K562 (cell line): ENCODE results near the gene IFIT2. TPM values are rescaled to one million over a fixed set of nuclear protein-coding genes. Genes with fewer than 3 reads are reported as not detected.
A peak's percentile ranks its signal among the peaks of the same experiment; 100 is the strongest.

Experiments used
- ATAC-seq: fragments of 200-7000 bp; cut with Tn5 transposase; 3 replicates; pipeline ENCODE4 v1.9.1; 2020; ENCODE audit warnings: moderate library complexity
- Bru-seq: library from RNA; stranded (reverse); fragments of 400-500 nt; gene quantifications from one replicate; lab custom pipeline; 2021; lab: Mats Ljungman, UMichigan
- BruChase-seq, 2 experiments: library from RNA; stranded (reverse); fragments of 400-500 nt; gene quantifications; one replicate each; lab custom pipeline; 2021; lab: Mats Ljungman, UMichigan
- BruUV-seq: library from RNA; stranded (reverse); fragments of 400-500 nt; replicated peaks from 2 replicates; lab custom pipeline; 2021; lab: Mats Ljungman, UMichigan
- CTCF ChIA-PET: fragments of 300-600 bp; formaldehyde crosslinking; extraction: SDS; loops from one replicate; lab custom pipeline; 2021; ENCODE audit warnings: low intra/inter-chr PET ratio; lab: Yijun Ruan, JAX
- POLR2A ChIA-PET: fragments of 300-600, 350-650 bp; sonication (Branson Sonifier 250); formaldehyde crosslinking; extraction: SDS; loops from one replicate; lab custom pipeline; 2021; ENCODE audit warnings: antibody characterized with exemption, inconsistent platforms; lab: Yijun Ruan, JAX
- DNase-seq, 4 experiments: peaks; one replicate each; pipeline versions ENCODE4 v3.0.0 to v3.0.0-alpha.2; 2011 to 2018; ENCODE audit warnings: low spot score in 3 of 4, mixed read lengths in 3 of 4; ENCODE audit errors: extremely low read depth in 1 of 4
- FAIRE-seq: peaks from 2 replicates; lab custom pipeline; 2011; peaks lifted over from hg19 to GRCh38; lab: Jason Lieb, UNC
- H2AFZ ChIP-seq: 2 replicates; pipeline ENCODE4 v1.6.0; 2011; ENCODE audit warnings: low read depth, low read length, control low read depth, inconsistent platforms
- H3K27ac ChIP-seq: fragments of 200-600 bp; 3 replicates; pipeline ENCODE4 v1.8.0; 2011; ENCODE audit warnings: low read depth, mild to moderate bottlenecking, control low read depth, inconsistent platforms, low read length, moderate library complexity, mixed read lengths; ENCODE audit errors: extremely low read depth
- H3K27me3 ChIP-seq, 2 experiments: fragments of 300-600 bp in 1 of 2; 2 replicates in 1 of 2; 3 replicates in 1 of 2; pipeline versions ENCODE4 v1.6.0 to v1.8.0; 2011; ENCODE audit warnings: inconsistent platforms in 2 of 2, low read length in 2 of 2, mild to moderate bottlenecking in 1 of 2, mixed read lengths in 1 of 2, moderate library complexity in 1 of 2; ENCODE audit not compliant: control insufficient read depth in 2 of 2, insufficient read depth in 2 of 2
- H3K36me3 ChIP-seq: fragments of 300-600 bp; 3 replicates; pipeline ENCODE4 v1.8.0; 2011; ENCODE audit warnings: mild to moderate bottlenecking, low read length, inconsistent platforms; ENCODE audit not compliant: control insufficient read depth, insufficient read depth
- H3K4me1 ChIP-seq, 2 experiments: fragments of 200-600 bp in 1 of 2; replicated peaks in 1 of 2; 2 replicates in 1 of 2; 3 replicates in 1 of 2; pipeline versions ENCODE4 v1.5.1 to v1.8.0; 2011; ENCODE audit warnings: inconsistent platforms in 2 of 2, low read length in 2 of 2, mild to moderate bottlenecking in 1 of 2, mixed read lengths in 1 of 2, moderate library complexity in 1 of 2; ENCODE audit not compliant: control insufficient read depth in 2 of 2, insufficient read depth in 2 of 2
- H3K4me2 ChIP-seq: 2 replicates; pipeline ENCODE4 v1.6.1; 2011; ENCODE audit warnings: low read length, control low read depth, inconsistent platforms, mixed read lengths; ENCODE audit not compliant: insufficient read depth
- H3K4me3 ChIP-seq: fragments of 200-600 bp; sonication (generic), shearing (Covaris generic); 2 replicates; pipeline ENCODE4 v1.5.1; 2016; ENCODE audit warnings: control low read depth, inconsistent platforms
- H3K79me2 ChIP-seq: fragments of 200-600 bp; 3 replicates; pipeline ENCODE4 v1.8.0; 2011; ENCODE audit warnings: low read length, inconsistent platforms; ENCODE audit not compliant: control insufficient read depth, insufficient read depth
- H3K9ac ChIP-seq, 2 experiments: 2 replicates each; pipeline versions ENCODE4 v1.6.0 to v1.6.1; 2011; ENCODE audit warnings: low read depth in 2 of 2, low read length in 2 of 2, control low read depth in 1 of 2, inconsistent platforms in 1 of 2, mild to moderate bottlenecking in 1 of 2, mixed read lengths in 1 of 2; ENCODE audit not compliant: insufficient read depth in 1 of 2
- H3K9me1 ChIP-seq: one replicate; pipeline ENCODE4 v1.6.0; 2011; ENCODE audit warnings: inconsistent platforms, mild to moderate bottlenecking, low read length, moderate library complexity; ENCODE audit not compliant: control insufficient read depth, insufficient read depth
- H3K9me3 ChIP-seq: replicated peaks from 2 replicates; pipeline ENCODE4 v1.5.1; 2011; ENCODE audit warnings: low read depth, low read length, inconsistent platforms; ENCODE audit not compliant: control insufficient read depth, insufficient read depth
- H4K20me1 ChIP-seq: replicated peaks from 2 replicates; pipeline ENCODE4 v1.6.1; 2011; ENCODE audit warnings: low read length, inconsistent platforms, mixed read lengths; ENCODE audit not compliant: control insufficient read depth, insufficient read depth
- WGBS: fragments of 100-300 bp; shearing (Covaris generic); methylation state at CpG from one replicate; pipeline ENCODE4 v1.1.6; 2016; ENCODE audit warnings: low coverage, mixed read lengths; ENCODE audit not compliant: insufficient coverage; ENCODE audit errors: missing lambda C conversion rate; 5-methylcytosine and 5-hydroxymethylcytosine counted together
- in situ Hi-C: fragments of 300-500 bp; cut with MboI; formaldehyde crosslinking; loops from 4 replicates; pipeline ENCODE4 v1.15.0; 2018; ENCODE audit warnings: inconsistent platforms, mixed read lengths
- intact Hi-C: fragments of 100-400 bp; cut with micrococcal nuclease; formaldehyde crosslinking; loops from 2 replicates; pipeline ENCODE4 v1.14.2; 2022
- long read RNA-seq, 3 experiments: library from polyadenylated mRNA in 2 of 3; library from RNA in 1 of 3; unstranded in 2 of 3; stranded (forward) in 1 of 3; transcript quantifications; one replicate each; pipeline ENCODE4 v2.0.0, GENCODE V29; 2019 to 2022
- polyA minus RNA-seq, 3 experiments: library from RNA; depleted of rRNA, polyadenylated mRNA; stranded (reverse); fragments of >200 nt; gene quantifications; 2 replicates each; pipeline ENCODE4 v1.2.3, GENCODE V29; 2011
- polyA plus RNA-seq, 8 experiments: library from polyadenylated mRNA; depleted of rRNA in 4 of 8; stranded (reverse) in 5 of 8; unstranded in 3 of 8; fragments of >200 nt; fragmentation: Nextera tagmentation in 2 of 8; fragmentation: Illumina TruSeq in 1 of 8; extraction: Ambion mirVana in 2 of 8; extraction: Trizol in 1 of 8; gene quantifications; 2 replicates each; pipeline versions ENCODE4 v1.2.1 to v1.2.3, GENCODE V29; 2011 to 2014; ENCODE audit warnings: inconsistent platforms in 1 of 8, missing spikeins in 1 of 8
- total RNA-seq, 7 experiments: library from RNA; depleted of rRNA in 6 of 7; stranded (reverse); fragments of >200 nt in 6 of 7; fragmentation: Illumina TruSeq in 2 of 7; extraction: Trizol in 2 of 7; gene quantifications; 2 replicates each; pipeline versions ENCODE4 v1.2.1 to v1.2.3, GENCODE V29; 2011 to 2021; ENCODE audit warnings: low replicate concordance in 1 of 7
- TF ChIP-seq, protein P1 (sequence below): fragments of 450-650 bp; IDR thresholded peaks from 2 replicates; pipeline ENCODE4 v1.6.1; 2016; ENCODE audit warnings: mild to moderate bottlenecking, moderate library complexity

IFIT2 gene, protein sequence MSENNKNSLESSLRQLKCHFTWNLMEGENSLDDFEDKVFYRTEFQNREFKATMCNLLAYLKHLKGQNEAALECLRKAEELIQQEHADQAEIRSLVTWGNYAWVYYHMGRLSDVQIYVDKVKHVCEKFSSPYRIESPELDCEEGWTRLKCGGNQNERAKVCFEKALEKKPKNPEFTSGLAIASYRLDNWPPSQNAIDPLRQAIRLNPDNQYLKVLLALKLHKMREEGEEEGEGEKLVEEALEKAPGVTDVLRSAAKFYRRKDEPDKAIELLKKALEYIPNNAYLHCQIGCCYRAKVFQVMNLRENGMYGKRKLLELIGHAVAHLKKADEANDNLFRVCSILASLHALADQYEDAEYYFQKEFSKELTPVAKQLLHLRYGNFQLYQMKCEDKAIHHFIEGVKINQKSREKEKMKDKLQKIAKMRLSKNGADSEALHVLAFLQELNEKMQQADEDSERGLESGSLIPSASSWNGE
- not detected in 2 replicates for total RNA-seq (2011; cell fraction: chromatin; rRNA removed; ENCODE audit: low replicate concordance)
- total RNA-seq (2011; cell fraction: nucleolus; rRNA removed) = not detected in 2 replicates
- total RNA-seq (2011; cell fraction: nucleoplasm; rRNA removed) = not detected in 2 replicates
- total RNA-seq (2014; rRNA removed) (0.09 TPM in 1 of 2 replicates, not detected in the other), total RNA-seq (2014; rRNA removed; fragmentation: Illumina TruSeq; extraction: Trizol) (0.10 and 0.18 TPM in 2 replicates), total RNA-seq (2015; rRNA removed; fragmentation: Illumina TruSeq; extraction: Trizol) (0.25 and 0.26 TPM in 2 replicates), total RNA-seq (2021) (0.11 TPM in 2 replicates), polyA plus RNA-seq (2011; rRNA removed) (0.03 TPM in 1 of 2 replicates, not detected in the other), polyA plus RNA-seq (2014; fragmentation: Illumina TruSeq; extraction: Trizol) (0.03 and 0.08 TPM in 2 replicates), polyA plus RNA-seq (2014; fragmentation: Nextera tagmentation; extraction: Ambion mirVana) (under 1 TPM; 0.08 to 0.14 TPM), polyA plus RNA-seq (2014; rRNA removed) (0.09 TPM in 1 of 2 replicates, not detected in the other), polyA minus RNA-seq (2011; rRNA and poly(A)+ RNA removed) (0.11 TPM in 1 of 2 replicates, not detected in the other), Bru-seq, nascent RNA (percentile 26 among the genes with signal in this experiment), BruChase-seq, experiment 1, labeled RNA remaining after a 2-hour chase (percentile 27 among the genes with signal in this experiment), BruChase-seq, experiment 2, labeled RNA remaining after a 6-hour chase (percentile 24 among the genes with signal in this experiment)
- polyA plus RNA-seq (2011; cell fraction: cytosol; rRNA removed) = 0.01 TPM in 1 of 2 replicates, not detected in the other
- polyA plus RNA-seq (2011; cell fraction: nucleus; rRNA removed) = not detected in 2 replicates
- 0.10 and 0.30 TPM in 2 replicates for polyA plus RNA-seq (2012)
- not detected in 2 replicates for polyA minus RNA-seq (2011; cell fraction: cytosol; rRNA and poly(A)+ RNA removed)
- 0.11 TPM in 1 of 2 replicates, not detected in the other for polyA minus RNA-seq (2011; cell fraction: nucleus; rRNA and poly(A)+ RNA removed)
- long read RNA-seq, experiment 1 = 0 reads
- long read RNA-seq, experiment 2 = 0 reads
- long read RNA-seq, experiment 3 = 0 reads

DNA sequence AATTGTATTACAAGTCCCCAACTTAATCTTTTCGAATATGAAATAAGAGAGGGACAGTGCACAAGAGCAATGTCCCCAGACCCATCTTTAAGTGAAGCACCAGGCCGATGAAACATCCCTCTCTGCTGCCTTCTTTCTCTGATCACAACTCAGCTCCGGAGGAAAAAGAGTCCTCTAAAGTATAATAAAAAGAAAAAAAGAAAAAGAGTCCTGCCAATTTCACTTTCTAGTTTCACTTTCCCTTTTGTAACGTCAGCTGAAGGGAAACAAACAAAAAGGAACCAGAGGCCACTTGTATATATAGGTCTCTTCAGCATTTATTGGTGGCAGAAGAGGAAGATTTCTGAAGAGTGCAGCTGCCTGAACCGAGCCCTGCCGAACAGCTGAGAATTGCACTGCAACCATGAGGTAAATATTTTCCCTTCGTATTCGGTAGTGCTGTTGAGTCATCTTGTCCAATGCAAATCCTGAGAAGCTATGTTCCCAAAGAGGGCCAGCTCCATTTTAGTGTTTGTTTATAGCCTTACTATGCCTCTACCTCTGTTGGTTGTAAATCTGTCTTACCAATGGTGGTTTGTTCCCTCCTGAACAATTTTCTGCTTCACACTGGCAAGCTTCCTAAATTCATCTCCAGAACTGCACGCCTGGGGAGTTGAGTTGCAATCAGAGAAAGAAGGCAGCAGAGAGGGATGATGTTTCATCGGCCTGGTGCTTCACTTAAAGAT lies at the start of gene IFIT2:
Gene IFIT2, plus strand, starts transcription at position 326 of the 725 bp plus-strand sequence. Its CDS starts 78 bp downstream, at position 404.
- POLR2A ChIA-PET = interaction anchor here (1.5 kb wide), 1 partner anchor 11 kb away, joined by 3 read pairs; no protein-coding TSS in a partner anchor
- H3K27me3 ChIP-seq = peaks cover 0 to 6% of the 10 kb centered on the region in 2 experiments; a peak in 2 of 5 replicates
- intact Hi-C loops (no loop called here), in situ Hi-C loops (no loop called here)
- H3K79me2 ChIP-seq = no peaks in the 10 kb centered on the region
- no peak for FAIRE-seq
- CTCF ChIA-PET = no interaction called here
- no peaks in the 10 kb centered on the region for H4K20me1 ChIP-seq
- H2AFZ ChIP-seq = peak within 1 kb of the TSS; percentile 86
- 2% methylated on average over 9 of the region's 10 CpGs for WGBS
- peak within 1 kb of the TSS in 1 of 2 experiments; percentile 57; a peak in 2 of 4 replicates for H3K9ac ChIP-seq
- H3K9me1 ChIP-seq = no peaks in the 10 kb centered on the region
- H3K9me3 ChIP-seq = no peaks in the 10 kb centered on the region; the same call in 1 of the 2 replicates
- peak in 2 of 4 experiments; percentile 8 to 21 for DNase-seq
- BruUV-seq = no TSS peak
- peak within 1 kb of the TSS; percentile 79 for H3K4me2 ChIP-seq
- peak within 1 kb of the TSS; percentile 18 for H3K4me3 ChIP-seq
- no peaks in the 10 kb centered on the region for H3K36me3 ChIP-seq
- peak; percentile 75 for ATAC-seq
- H3K27ac ChIP-seq = peak within 1 kb of the TSS; percentile 10; the same call in 1 of the 3 replicates
- no peaks in the 10 kb centered on the region for H3K4me1 ChIP-seq
- TF ChIP-seq, protein P1, sequence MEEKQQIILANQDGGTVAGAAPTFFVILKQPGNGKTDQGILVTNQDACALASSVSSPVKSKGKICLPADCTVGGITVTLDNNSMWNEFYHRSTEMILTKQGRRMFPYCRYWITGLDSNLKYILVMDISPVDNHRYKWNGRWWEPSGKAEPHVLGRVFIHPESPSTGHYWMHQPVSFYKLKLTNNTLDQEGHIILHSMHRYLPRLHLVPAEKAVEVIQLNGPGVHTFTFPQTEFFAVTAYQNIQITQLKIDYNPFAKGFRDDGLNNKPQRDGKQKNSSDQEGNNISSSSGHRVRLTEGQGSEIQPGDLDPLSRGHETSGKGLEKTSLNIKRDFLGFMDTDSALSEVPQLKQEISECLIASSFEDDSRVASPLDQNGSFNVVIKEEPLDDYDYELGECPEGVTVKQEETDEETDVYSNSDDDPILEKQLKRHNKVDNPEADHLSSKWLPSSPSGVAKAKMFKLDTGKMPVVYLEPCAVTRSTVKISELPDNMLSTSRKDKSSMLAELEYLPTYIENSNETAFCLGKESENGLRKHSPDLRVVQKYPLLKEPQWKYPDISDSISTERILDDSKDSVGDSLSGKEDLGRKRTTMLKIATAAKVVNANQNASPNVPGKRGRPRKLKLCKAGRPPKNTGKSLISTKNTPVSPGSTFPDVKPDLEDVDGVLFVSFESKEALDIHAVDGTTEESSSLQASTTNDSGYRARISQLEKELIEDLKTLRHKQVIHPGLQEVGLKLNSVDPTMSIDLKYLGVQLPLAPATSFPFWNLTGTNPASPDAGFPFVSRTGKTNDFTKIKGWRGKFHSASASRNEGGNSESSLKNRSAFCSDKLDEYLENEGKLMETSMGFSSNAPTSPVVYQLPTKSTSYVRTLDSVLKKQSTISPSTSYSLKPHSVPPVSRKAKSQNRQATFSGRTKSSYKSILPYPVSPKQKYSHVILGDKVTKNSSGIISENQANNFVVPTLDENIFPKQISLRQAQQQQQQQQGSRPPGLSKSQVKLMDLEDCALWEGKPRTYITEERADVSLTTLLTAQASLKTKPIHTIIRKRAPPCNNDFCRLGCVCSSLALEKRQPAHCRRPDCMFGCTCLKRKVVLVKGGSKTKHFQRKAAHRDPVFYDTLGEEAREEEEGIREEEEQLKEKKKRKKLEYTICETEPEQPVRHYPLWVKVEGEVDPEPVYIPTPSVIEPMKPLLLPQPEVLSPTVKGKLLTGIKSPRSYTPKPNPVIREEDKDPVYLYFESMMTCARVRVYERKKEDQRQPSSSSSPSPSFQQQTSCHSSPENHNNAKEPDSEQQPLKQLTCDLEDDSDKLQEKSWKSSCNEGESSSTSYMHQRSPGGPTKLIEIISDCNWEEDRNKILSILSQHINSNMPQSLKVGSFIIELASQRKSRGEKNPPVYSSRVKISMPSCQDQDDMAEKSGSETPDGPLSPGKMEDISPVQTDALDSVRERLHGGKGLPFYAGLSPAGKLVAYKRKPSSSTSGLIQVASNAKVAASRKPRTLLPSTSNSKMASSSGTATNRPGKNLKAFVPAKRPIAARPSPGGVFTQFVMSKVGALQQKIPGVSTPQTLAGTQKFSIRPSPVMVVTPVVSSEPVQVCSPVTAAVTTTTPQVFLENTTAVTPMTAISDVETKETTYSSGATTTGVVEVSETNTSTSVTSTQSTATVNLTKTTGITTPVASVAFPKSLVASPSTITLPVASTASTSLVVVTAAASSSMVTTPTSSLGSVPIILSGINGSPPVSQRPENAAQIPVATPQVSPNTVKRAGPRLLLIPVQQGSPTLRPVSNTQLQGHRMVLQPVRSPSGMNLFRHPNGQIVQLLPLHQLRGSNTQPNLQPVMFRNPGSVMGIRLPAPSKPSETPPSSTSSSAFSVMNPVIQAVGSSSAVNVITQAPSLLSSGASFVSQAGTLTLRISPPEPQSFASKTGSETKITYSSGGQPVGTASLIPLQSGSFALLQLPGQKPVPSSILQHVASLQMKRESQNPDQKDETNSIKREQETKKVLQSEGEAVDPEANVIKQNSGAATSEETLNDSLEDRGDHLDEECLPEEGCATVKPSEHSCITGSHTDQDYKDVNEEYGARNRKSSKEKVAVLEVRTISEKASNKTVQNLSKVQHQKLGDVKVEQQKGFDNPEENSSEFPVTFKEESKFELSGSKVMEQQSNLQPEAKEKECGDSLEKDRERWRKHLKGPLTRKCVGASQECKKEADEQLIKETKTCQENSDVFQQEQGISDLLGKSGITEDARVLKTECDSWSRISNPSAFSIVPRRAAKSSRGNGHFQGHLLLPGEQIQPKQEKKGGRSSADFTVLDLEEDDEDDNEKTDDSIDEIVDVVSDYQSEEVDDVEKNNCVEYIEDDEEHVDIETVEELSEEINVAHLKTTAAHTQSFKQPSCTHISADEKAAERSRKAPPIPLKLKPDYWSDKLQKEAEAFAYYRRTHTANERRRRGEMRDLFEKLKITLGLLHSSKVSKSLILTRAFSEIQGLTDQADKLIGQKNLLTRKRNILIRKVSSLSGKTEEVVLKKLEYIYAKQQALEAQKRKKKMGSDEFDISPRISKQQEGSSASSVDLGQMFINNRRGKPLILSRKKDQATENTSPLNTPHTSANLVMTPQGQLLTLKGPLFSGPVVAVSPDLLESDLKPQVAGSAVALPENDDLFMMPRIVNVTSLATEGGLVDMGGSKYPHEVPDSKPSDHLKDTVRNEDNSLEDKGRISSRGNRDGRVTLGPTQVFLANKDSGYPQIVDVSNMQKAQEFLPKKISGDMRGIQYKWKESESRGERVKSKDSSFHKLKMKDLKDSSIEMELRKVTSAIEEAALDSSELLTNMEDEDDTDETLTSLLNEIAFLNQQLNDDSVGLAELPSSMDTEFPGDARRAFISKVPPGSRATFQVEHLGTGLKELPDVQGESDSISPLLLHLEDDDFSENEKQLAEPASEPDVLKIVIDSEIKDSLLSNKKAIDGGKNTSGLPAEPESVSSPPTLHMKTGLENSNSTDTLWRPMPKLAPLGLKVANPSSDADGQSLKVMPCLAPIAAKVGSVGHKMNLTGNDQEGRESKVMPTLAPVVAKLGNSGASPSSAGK = peak; percentile 54
